Large intestine (tissue), 3 donors: Measurements from ENCODE around the gene HECTD3. TPM values are rescaled to one million over a fixed set of nuclear protein-coding genes. Genes with fewer than 3 reads are reported as not detected.

Experiments
- DNase-seq, 2 donors: peaks; one replicate each; pipeline versions ENCODE4 v3.0.0 to v3.0.0-alpha.2; 2013
- H3K27ac ChIP-seq: one replicate; pipeline ENCODE4 v1.5.1; 2013; ENCODE audit warnings: low read length
- H3K27me3 ChIP-seq: 2 replicates; pipeline ENCODE4 v1.6.1; 2013; ENCODE audit warnings: low read length; ENCODE audit not compliant: control insufficient read depth, insufficient read depth
- H3K36me3 ChIP-seq: 2 replicates; pipeline ENCODE4 v1.6.1; 2013; ENCODE audit warnings: low read length; ENCODE audit not compliant: control insufficient read depth, insufficient read depth
- H3K4me1 ChIP-seq: one replicate; pipeline ENCODE4 v1.6.1; 2013; ENCODE audit warnings: low read length; ENCODE audit not compliant: control insufficient read depth, insufficient read depth
- H3K4me3 ChIP-seq: one replicate; pipeline ENCODE4 v1.5.1; 2013; ENCODE audit warnings: low read length
- H3K9me3 ChIP-seq: one replicate; pipeline ENCODE4 v1.6.1; 2013; ENCODE audit warnings: mild to moderate bottlenecking, low read depth, low read length, moderate library complexity; ENCODE audit not compliant: control insufficient read depth
- WGBS: methylation state at CpG from one replicate; pipeline ENCODE4 v1.1.5; 2013; ENCODE audit warnings: low lambda C conversion rate; ENCODE audit not compliant: insufficient coverage; 5-methylcytosine and 5-hydroxymethylcytosine counted together
- polyA plus RNA-seq: library from polyadenylated mRNA; unstranded; fragments of 120-200 nt; gene quantifications from one replicate; pipeline ENCODE4 v1.2.1, GENCODE V29; 2013

The HECTD3 gene
- polyA plus RNA-seq, 1 donor = 55.0 TPM

DNA sequence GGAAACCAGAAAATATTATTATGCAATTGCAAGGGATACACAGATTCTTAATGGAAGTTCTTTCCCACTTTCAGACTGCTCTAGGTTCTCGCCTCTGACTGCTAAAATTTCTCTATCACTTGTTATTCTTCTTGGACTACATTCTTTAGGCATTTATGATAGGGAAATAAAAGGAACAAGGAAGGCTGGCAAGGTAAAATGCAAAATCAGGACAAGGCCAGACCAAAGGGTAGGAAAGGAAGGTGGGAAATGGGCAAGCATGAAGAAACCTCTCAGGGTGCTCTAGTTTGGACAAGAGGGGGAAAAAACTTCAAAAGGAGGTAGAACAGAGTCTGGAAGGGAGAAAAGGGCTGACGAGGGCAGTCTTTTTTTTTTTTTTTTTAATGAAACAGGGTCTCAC, 27.1 kb upstream of the HECTD3 start:
- no peak for DNase-seq
- no CpG with 5 or more reads among the region's 2 CpGs for WGBS
- peaks cover 14% of the 10 kb centered on the region for H3K36me3 ChIP-seq
- H3K9me3 ChIP-seq = no peaks in the 10 kb centered on the region
- no peak overlapping the region for H3K27ac ChIP-seq
- H3K27me3 ChIP-seq = no peaks in the 10 kb centered on the region
- no peak overlapping the region for H3K4me3 ChIP-seq
- H3K4me1 ChIP-seq = peaks cover 22% of the 10 kb centered on the region

DNA sequence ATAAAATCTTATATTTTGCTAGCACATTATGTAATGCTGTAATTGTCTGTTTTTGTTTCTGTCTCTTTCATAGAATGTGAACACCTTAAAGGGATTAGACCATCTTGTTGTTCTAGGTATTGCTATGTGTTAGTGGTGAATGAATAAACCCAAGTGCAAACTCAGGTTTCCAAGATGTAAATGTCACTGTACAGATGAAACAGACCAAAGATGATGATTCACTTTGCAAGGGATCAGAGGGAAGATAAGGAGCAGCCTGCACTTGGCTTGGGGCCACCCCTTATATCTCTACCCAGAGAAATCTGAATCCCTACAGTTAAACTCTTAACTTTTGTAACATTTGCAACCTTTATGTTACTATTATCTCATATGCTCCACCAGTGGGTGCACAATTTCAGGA, 26.3 kb upstream of the HECTD3 start:
- H3K27ac ChIP-seq = no peak overlapping the region
- no peak overlapping the region for H3K4me3 ChIP-seq
- H3K27me3 ChIP-seq = no peaks in the 10 kb centered on the region
- DNase-seq = no peak
- peaks cover 10% of the 10 kb centered on the region for H3K36me3 ChIP-seq
- no peaks in the 10 kb centered on the region for H3K9me3 ChIP-seq
- H3K4me1 ChIP-seq = peaks cover 22% of the 10 kb centered on the region

DNA sequence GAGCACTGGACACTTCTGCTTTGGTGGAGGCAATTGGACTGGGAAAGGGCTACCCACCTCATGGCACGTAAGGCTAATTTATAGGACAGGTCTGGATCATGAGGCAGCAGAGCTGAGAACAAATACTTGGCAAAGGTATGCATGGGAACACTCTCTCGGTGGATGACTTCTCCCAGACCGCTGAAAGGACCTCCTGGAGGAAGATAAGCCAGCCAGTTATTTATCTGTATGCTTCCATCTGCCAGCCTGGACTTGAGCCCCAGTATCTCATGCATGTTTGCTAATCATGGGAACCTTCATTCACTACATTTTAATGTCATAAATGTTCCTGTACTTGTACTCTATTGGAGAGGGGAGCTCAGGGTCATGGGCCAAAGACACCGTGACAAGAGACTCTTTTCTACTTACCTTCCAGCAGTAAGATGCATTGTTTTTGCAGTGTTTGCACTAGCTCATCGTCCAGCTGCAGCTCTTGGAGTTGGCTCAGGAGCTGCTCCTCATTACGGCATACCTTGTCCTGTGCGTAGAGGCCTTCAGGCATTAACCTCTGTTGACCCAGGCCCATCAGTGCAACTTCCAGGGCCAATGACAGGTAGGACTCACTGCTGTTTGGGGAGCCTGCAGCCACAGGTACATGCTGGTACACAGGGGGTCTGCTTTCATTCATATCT, 24.6 kb upstream of the HECTD3 start:
- Histone ChIP-seq H3K9me3 (no peaks in the 10 kb centered on the region), H3K36me3 (peaks cover 8% of the 10 kb centered on the region), H3K4me1 (peaks cover 22% of the 10 kb centered on the region), H3K27ac (no peak overlapping the region), H3K27me3 (no peaks in the 10 kb centered on the region), H3K4me3 (no peak overlapping the region)
- no CpG with 5 or more reads among the region's 7 CpGs for WGBS
- DNase-seq = peak in 1 of 2 donors; percentile 41

DNA sequence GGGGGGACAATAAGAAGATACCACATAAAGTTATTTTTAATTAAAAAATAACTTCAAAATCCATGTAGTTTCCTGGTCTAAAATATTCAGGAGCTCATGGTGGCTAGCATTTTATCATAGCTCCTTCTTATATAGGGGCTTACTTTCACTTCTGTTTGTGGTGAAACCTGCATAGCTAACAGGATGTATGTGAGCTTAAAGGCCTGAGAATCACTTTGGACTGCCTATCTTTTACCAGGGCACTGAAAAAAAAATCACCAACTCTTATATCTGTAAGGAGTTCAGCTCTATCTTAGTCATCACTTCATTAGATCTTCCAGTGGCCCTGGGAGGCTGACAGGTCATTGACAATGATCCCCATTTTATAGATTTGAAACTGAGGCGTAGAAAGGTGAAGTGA, 22.2 kb upstream of the HECTD3 start:
- Histone ChIP-seq H3K27ac (no peak overlapping the region), H3K36me3 (peaks cover 8% of the 10 kb centered on the region), H3K9me3 (no peaks in the 10 kb centered on the region), H3K27me3 (no peaks in the 10 kb centered on the region), H3K4me1 (peaks cover 20% of the 10 kb centered on the region), H3K4me3 (no peak overlapping the region)
- WGBS = no CpG with 5 or more reads among the region's 1 CpG
- DNase-seq = no peak

DNA sequence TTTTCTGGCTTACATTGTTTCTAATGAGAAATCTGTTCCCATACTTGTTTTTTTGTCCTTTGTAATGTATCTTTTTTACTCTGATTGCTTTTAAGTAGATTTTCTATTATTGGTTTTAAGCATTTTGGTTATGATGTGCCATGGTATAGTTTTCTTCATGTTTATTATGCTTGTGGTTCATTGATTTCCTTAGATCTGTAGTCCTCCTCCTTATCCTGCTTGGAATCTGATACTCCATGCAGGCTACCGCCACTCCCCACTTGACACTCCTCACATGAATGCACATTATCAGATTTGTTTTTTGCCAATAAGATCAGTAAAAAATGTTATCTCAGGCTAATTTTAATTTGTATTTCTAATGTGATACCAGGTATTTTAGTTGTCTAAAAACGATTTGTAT, 21.7 kb upstream of the HECTD3 start:
- WGBS = 75% methylated on average over 1 of the region's 2 CpGs
- DNase-seq = no peak

DNA sequence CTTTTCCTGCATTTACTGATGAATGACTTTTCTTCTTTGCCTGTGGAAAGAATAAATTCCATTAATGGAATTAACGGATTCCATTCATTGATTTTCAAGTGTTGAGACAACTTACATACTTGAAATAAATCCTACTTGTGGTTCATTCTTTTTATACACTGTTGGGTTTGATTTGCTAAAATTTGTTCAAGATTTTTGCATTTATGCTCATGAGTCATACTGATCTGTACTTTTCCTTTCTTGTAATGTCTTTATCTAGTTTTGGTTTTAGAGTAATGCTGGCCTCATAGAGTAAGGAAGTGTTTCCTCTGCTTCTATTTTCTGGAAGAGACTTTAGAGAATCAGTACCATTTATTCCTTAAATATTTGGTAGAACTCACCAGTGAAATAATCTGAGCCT, 15.3 kb upstream of the HECTD3 start:
- no peaks in the 10 kb centered on the region for H3K36me3 ChIP-seq
- no peak overlapping the region for H3K27ac ChIP-seq
- WGBS = 80% methylated on average over 1 of the region's 1 CpG
- H3K9me3 ChIP-seq = no peaks in the 10 kb centered on the region
- no peak overlapping the region for H3K4me3 ChIP-seq
- H3K4me1 ChIP-seq = no peaks in the 10 kb centered on the region
- H3K27me3 ChIP-seq = no peaks in the 10 kb centered on the region
- no peak for DNase-seq

More for the DNA sequence above, 21.7 kb upstream of the HECTD3 start:
- Histone ChIP-seq H3K9me3 (no peaks in the 10 kb centered on the region), H3K4me3 (no peak overlapping the region), H3K4me1 (peaks cover 18% of the 10 kb centered on the region), H3K27ac (no peak overlapping the region), H3K27me3 (no peaks in the 10 kb centered on the region), H3K36me3 (peaks cover 8% of the 10 kb centered on the region)

DNA sequence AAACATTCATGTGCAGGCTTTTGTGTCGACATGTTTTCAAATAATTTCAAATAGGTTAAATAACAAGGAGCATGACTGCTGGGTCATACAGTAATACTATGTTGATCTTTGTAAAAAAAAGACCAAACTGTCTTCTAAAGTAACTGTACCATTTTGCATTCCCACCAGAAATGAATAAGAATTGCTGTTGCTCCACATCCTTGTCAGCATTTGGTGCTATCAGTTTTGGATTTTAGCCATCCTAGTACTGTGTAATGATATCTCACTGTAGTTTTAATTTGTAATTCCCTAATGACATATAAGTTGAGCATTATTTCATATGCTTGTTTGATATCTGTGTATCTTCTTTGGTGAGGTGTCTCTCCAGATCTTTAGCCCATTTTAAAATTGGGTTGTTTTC, 12.5 kb upstream of the HECTD3 start:
- WGBS = 100% methylated on average over 1 of the region's 1 CpG
- DNase-seq = no peak
- no peaks in the 10 kb centered on the region for H3K36me3 ChIP-seq
- H3K27ac ChIP-seq = no peak overlapping the region
- no peaks in the 10 kb centered on the region for H3K9me3 ChIP-seq
- no peaks in the 10 kb centered on the region for H3K4me1 ChIP-seq
- no peak overlapping the region for H3K4me3 ChIP-seq
- H3K27me3 ChIP-seq = no peaks in the 10 kb centered on the region

DNA sequence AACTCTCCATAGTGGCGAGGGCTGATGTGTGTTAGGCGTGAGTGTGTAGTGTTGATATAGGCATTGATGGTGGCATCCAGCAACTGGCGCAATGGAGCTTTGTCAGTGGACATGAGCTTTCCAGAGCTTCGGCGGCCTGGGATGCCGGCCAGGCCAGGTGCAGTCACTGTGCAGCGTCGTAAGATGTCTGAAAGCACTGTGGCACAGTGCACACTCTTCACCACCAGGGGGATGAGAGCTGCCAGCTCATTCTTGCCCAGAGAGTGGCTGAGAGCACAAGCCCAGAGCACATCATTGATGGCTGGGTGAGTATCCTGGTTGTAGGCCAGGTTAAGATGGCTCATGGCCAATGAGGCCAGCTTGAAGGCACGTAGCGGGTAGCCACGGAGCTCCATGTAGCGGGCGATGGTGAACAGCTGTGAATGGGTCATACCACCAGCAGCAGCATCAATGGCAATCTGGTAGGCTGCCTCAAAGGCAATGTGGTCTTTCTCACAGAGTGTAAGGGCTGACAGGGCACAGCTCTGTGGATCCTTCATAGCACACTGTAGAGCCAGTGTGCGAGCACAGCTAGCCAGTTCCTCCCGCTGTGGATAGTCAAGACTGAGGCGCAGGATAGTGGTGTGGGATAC, 7.6 kb upstream of the HECTD3 start:
- no peaks in the 10 kb centered on the region for H3K27me3 ChIP-seq
- peak in 1 of 2 donors; percentile 50 for DNase-seq
- H3K4me3 ChIP-seq = no peak overlapping the region
- H3K27ac ChIP-seq = no peak overlapping the region
- no peaks in the 10 kb centered on the region for H3K4me1 ChIP-seq
- no CpG with 5 or more reads among the region's 16 CpGs for WGBS
- peaks cover 13% of the 10 kb centered on the region for H3K36me3 ChIP-seq
- no peaks in the 10 kb centered on the region for H3K9me3 ChIP-seq

DNA sequence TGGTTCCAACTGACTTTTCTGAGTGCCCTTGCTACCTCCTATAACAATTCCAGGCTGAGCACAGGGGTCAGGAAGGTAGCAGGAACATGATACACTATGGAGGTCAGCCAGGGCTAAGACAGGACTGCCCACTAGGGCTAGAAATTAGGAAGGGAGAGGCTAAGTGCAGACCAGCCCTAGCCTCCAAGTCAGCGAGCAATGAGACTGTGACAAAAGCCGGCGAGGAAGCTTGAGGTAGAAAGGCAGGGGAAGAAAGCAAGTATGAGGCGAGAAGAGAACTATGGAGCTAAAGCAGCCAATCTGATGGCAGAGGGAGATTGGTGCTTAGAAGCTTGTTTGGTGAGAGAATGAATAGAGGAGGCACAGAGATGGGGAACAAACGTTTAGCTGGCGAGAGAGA, 5.6 kb upstream of the HECTD3 start:
- WGBS = 73% methylated on average over 3 of the region's 6 CpGs
- peaks cover 17% of the 10 kb centered on the region for H3K36me3 ChIP-seq
- no peak for DNase-seq

DNA sequence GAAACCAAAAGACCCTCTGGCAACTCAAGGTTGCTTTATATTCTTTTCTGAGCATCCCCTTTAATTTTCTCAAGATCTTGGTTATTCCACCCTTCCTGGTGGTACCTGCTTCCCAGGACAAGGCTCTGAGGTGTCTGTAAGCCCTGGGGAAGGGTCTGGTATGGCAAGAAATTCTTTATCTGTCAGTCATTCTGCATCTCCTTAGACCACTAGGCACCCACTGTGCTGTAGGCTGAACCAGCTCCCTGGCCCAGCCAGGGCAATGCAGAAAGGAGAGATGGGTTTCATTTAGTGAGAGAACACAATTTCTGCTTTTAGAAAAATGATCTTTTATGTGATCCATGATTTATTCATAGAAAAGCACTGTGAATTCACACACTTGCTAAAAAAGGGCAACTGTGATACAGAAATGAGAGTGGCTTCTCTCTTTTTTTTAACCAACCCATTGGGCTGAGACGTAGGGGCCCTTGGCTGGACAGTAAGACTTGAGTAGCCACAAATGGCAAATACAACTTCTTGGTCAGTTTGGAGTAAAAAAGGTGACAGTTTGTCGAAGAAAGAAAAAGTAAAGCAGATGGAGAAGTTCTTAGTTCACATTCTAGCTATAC, 5.1 kb upstream of the HECTD3 start:
- no peak for DNase-seq
- H3K4me1 ChIP-seq = peaks cover 13% of the 10 kb centered on the region
- peaks cover 17% of the 10 kb centered on the region for H3K36me3 ChIP-seq
- H3K27ac ChIP-seq = no peak overlapping the region
- no peaks in the 10 kb centered on the region for H3K9me3 ChIP-seq
- WGBS = no CpG with 5 or more reads among the region's 2 CpGs
- H3K4me3 ChIP-seq = no peak overlapping the region
- no peaks in the 10 kb centered on the region for H3K27me3 ChIP-seq

More for the DNA sequence above, 5.6 kb upstream of the HECTD3 start:
- peaks cover 8% of the 10 kb centered on the region for H3K4me1 ChIP-seq
- no peaks in the 10 kb centered on the region for H3K9me3 ChIP-seq
- no peaks in the 10 kb centered on the region for H3K27me3 ChIP-seq
- no peak overlapping the region for H3K27ac ChIP-seq
- H3K4me3 ChIP-seq = no peak overlapping the region
